SK-N-SH (cell line): ENCODE measurements around the gene RHBDL1. TPM values are rescaled to one million over a fixed set of nuclear protein-coding genes. Genes with fewer than 3 reads are reported as not detected.

Experiments
- CTCF ChIA-PET: fragments of 300-600, 350-600 bp; formaldehyde crosslinking; extraction: SDS; loops from one replicate; lab custom pipeline; 2021; lab: Yijun Ruan, JAX
- POLR2A ChIA-PET: fragments of 350-600 bp; sonication (Branson Sonifier 250); formaldehyde crosslinking; extraction: SDS; loops from one replicate; lab custom pipeline; 2020; ENCODE audit warnings: antibody characterized with exemption, inconsistent platforms; lab: Yijun Ruan, JAX
- DNase-seq: peaks from one replicate; pipeline ENCODE4 v3.0.0; 2012
- H2AFZ ChIP-seq: fragments of 200-600 bp; sonication (generic); 2 replicates; pipeline ENCODE4 v1.8.1; 2016; ENCODE audit warnings: antibody characterized with exemption, mild to moderate bottlenecking, low read depth
- H3F3A ChIP-seq: fragments of 200-600 bp; sonication (generic); replicated peaks from 2 replicates; pipeline ENCODE3; 2016; ENCODE audit warnings: antibody characterized with exemption, mild to moderate bottlenecking; ENCODE audit not compliant: insufficient read depth
- H3K27ac ChIP-seq, 2 experiments: fragments of 200-500 bp in 1 of 2; fragments of 200-600 bp in 1 of 2; sonication (Bioruptor generic) in 1 of 2; sonication (generic), shearing (Covaris generic) in 1 of 2; 2 replicates each; pipeline versions ENCODE4 v1.5.1 to v1.6.1; 2014 to 2016; ENCODE audit warnings: low read depth in 2 of 2, inconsistent platforms in 1 of 2, low read length in 1 of 2, mild to moderate bottlenecking in 1 of 2, mixed read lengths in 1 of 2
- H3K27me3 ChIP-seq: fragments of 200-600 bp; sonication (generic), shearing (Covaris generic); 2 replicates; pipeline ENCODE4 v1.6.1; 2016; ENCODE audit warnings: mixed run types; ENCODE audit not compliant: insufficient read depth
- H3K36me3 ChIP-seq, 2 experiments: fragments of 200-500 bp in 1 of 2; fragments of 200-600 bp in 1 of 2; sonication (Bioruptor generic) in 1 of 2; sonication (generic) in 1 of 2; replicated peaks in 1 of 2; 2 replicates each; pipeline versions ENCODE3 to v1.5.1; 2014 to 2016; ENCODE audit warnings: low read length in 1 of 2, mild to moderate bottlenecking in 1 of 2; ENCODE audit not compliant: insufficient read depth in 2 of 2, control insufficient read depth in 1 of 2
- H3K4me1 ChIP-seq, 2 experiments: fragments of 200-500 bp in 1 of 2; fragments of 200-600 bp in 1 of 2; sonication (Bioruptor generic) in 1 of 2; sonication (generic), shearing (Covaris generic) in 1 of 2; 2 replicates each; pipeline versions ENCODE4 v1.5.1 to v1.6.1; 2014 to 2016; ENCODE audit warnings: low read depth in 1 of 2, low read length in 1 of 2, mixed run types in 1 of 2; ENCODE audit not compliant: insufficient read depth in 2 of 2, control insufficient read depth in 1 of 2
- H3K4me2 ChIP-seq: fragments of 200-600 bp; sonication (generic), shearing (Covaris generic); 2 replicates; pipeline ENCODE4 v1.6.1; 2017; ENCODE audit warnings: mixed run types
- H3K4me3 ChIP-seq, 2 experiments: fragments of 200-500 bp in 1 of 2; fragments of 200-600 bp in 1 of 2; sonication (Bioruptor generic) in 1 of 2; sonication (generic), shearing (Covaris generic) in 1 of 2; 2 replicates each; pipeline versions ENCODE4 v1.5.1 to v1.8.1; 2014 to 2016; ENCODE audit warnings: low read depth in 2 of 2, inconsistent platforms in 1 of 2, low read length in 1 of 2, mild to moderate bottlenecking in 1 of 2, mixed read lengths in 1 of 2, moderate library complexity in 1 of 2
- H3K79me2 ChIP-seq: fragments of 200-600 bp; sonication (generic); 2 replicates; pipeline ENCODE4 v1.8.1; 2017; ENCODE audit warnings: mild to moderate bottlenecking; ENCODE audit not compliant: insufficient read depth
- H3K9ac ChIP-seq: fragments of 200-600 bp; sonication (generic); 2 replicates; pipeline ENCODE4 v1.6.1; 2017; ENCODE audit warnings: mixed run types
- H3K9me2 ChIP-seq: fragments of 200-600 bp; sonication (generic); 2 replicates; pipeline ENCODE4 v1.6.1; 2017; ENCODE audit warnings: mixed run types
- H3K9me3 ChIP-seq: fragments of 200-600 bp; sonication (generic); 2 replicates; pipeline ENCODE4 v1.6.1; 2017; ENCODE audit warnings: mixed run types, mild to moderate bottlenecking, moderate library complexity
- H4K20me1 ChIP-seq: fragments of 200-600 bp; sonication (generic); 2 replicates; pipeline ENCODE4 v1.6.1; 2017; ENCODE audit warnings: mild to moderate bottlenecking, mixed run types; ENCODE audit not compliant: insufficient read depth
- EZH2phosphoT487 ChIP-seq: fragments of 200-600 bp; sonication (generic); IDR thresholded peaks from 2 replicates; pipeline ENCODE4 v1.6.1; 2017; ENCODE audit warnings: low read depth, mixed run types, mild to moderate bottlenecking, antibody characterized with exemption, moderate library complexity, borderline replicate concordance
- FOSL2 ChIP-seq: IDR thresholded peaks from 2 replicates; pipeline ENCODE4 v1.4.0; 2012; ENCODE audit warnings: low read depth, mild to moderate bottlenecking, moderate library complexity, borderline replicate concordance
- FOXJ3 ChIP-seq: sonication (generic); formaldehyde crosslinking; IDR thresholded peaks from 2 replicates; pipeline ENCODE4 v1.5.1; 2020; ENCODE audit warnings: mild to moderate bottlenecking, missing genetic modification reagents
- FOXM1 ChIP-seq: IDR thresholded peaks from 2 replicates; pipeline ENCODE4 v1.4.0; 2012; ENCODE audit warnings: low read depth, mild to moderate bottlenecking
- GATA2 ChIP-seq: sonication (generic); formaldehyde crosslinking; IDR thresholded peaks from 2 replicates; pipeline ENCODE4 v1.5.0; 2020; ENCODE audit warnings: mild to moderate bottlenecking, missing genetic modification reagents
- JUND ChIP-seq: IDR thresholded peaks from 2 replicates; pipeline ENCODE4 v1.4.0; 2012
- MEF2A ChIP-seq: IDR thresholded peaks from 2 replicates; pipeline ENCODE4 v1.4.0; 2012; ENCODE audit warnings: low read depth, borderline replicate concordance
- MXI1 ChIP-seq: IDR thresholded peaks from 2 replicates; pipeline ENCODE4 v1.6.1; 2012; ENCODE audit warnings: mild to moderate bottlenecking, low read depth, low read length, improper control_type of control experiment
- NRF1 ChIP-seq: IDR thresholded peaks from 2 replicates; pipeline ENCODE4 v1.6.1; 2012; ENCODE audit warnings: low read depth, mild to moderate bottlenecking, low read length
- POLR2AphosphoS5 ChIP-seq: IDR thresholded peaks from 2 replicates; pipeline ENCODE4 v1.6.1; 2012; ENCODE audit warnings: low read depth, low read length
- RFX5 ChIP-seq: IDR thresholded peaks from 2 replicates; pipeline ENCODE4 v1.6.1; 2012; ENCODE audit warnings: mild to moderate bottlenecking, improper control_type of control experiment, low read length
- RXRA ChIP-seq: IDR thresholded peaks from 2 replicates; pipeline ENCODE4 v1.4.0; 2012; ENCODE audit warnings: low read depth, mild to moderate bottlenecking, borderline replicate concordance
- SMC3 ChIP-seq: IDR thresholded peaks from 2 replicates; pipeline ENCODE4 v1.6.1; 2012; ENCODE audit warnings: low read depth, low read length, improper control_type of control experiment
- TCF12 ChIP-seq: IDR thresholded peaks from 2 replicates; pipeline ENCODE4 v1.4.0; 2012
- YY1 ChIP-seq: IDR thresholded peaks from 2 replicates; pipeline ENCODE4 v1.4.0; 2012; ENCODE audit warnings: low read depth, mild to moderate bottlenecking
- WGBS: methylation state at CpG from one replicate; pipeline ENCODE4 v1.1.6; 2017; ENCODE audit warnings: low lambda C conversion rate; 5-methylcytosine and 5-hydroxymethylcytosine counted together
- polyA plus RNA-seq, 3 experiments: library from polyadenylated mRNA; depleted of rRNA; stranded (reverse); fragments of >200 nt; gene quantifications; 2 replicates each; pipeline ENCODE4 v1.2.3, GENCODE V29; 2012
- TF ChIP-seq, protein P1 (sequence below): fragments of 150-350 bp; IDR thresholded peaks from 2 replicates; pipeline ENCODE4 v1.6.1; 2017; ENCODE audit warnings: antibody characterized with exemption, low read length, low read depth, borderline replicate concordance
- TF ChIP-seq, protein P2 (sequence below): IDR thresholded peaks from 2 replicates; pipeline ENCODE4 v1.4.0; 2012; ENCODE audit warnings: low read depth
- TF ChIP-seq, protein P3 (sequence below): fragments of 200-600 bp; sonication (generic); IDR thresholded peaks from 2 replicates; pipeline ENCODE4 v1.6.1; 2017; ENCODE audit warnings: antibody characterized with exemption, mild to moderate bottlenecking, moderate library complexity
- TF ChIP-seq, protein P4 (sequence below): IDR thresholded peaks from 2 replicates; pipeline ENCODE4; 2012
- TF ChIP-seq, protein P5 (sequence below): IDR thresholded peaks from 2 replicates; pipeline ENCODE4 v1.4.0; 2012; ENCODE audit warnings: low read depth, borderline replicate concordance

RHBDL1 gene
- polyA plus RNA-seq, 1 of the 3 experiments (the other 2 are of a cell fraction): 4.1 TPM

DNA sequence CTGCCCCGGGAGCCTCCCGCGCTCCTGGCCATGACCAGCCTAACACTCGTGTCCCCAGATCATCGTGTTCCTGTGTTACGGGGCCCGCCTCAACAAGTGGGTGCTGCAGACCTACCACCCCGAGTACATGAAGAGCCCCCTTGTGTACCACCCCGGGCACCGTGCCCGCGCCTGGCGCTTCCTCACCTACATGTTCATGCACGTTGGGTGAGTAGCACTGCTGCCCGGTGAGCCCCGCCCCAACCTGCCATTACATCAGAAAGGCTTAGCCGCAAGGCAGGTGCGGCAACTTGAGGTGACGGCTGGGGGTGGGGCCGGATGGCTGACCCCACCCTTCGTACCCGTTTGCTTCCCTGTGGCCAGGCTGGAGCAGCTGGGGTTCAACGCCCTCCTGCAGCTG is 1.4 kb downstream of the RHBDL1 start:
- Histone ChIP-seq H3K36me3 (peaks cover 4 to 34% of the 10 kb centered on the region in 2 experiments), H2AFZ (no peak overlapping the region), H4K20me1 (peaks cover 13% of the 10 kb centered on the region), H3K27ac (no peak overlapping the region), H3K9me2 (no peaks in the 10 kb centered on the region), H3F3A (peaks cover 14% of the 10 kb centered on the region), H3K9me3 (no peaks in the 10 kb centered on the region), H3K4me3 (no peak overlapping the region), H3K9ac (no peak overlapping the region), H3K79me2 (peaks cover 15% of the 10 kb centered on the region), H3K27me3 (no peaks in the 10 kb centered on the region), H3K4me1 (peaks cover 8 to 26% of the 10 kb centered on the region in 2 experiments; a peak in 2 of 4 replicates), H3K4me2 (no peak overlapping the region)
- TF ChIP-seq SMC3: no peak
- TF ChIP-seq EZH2phosphoT487: no peak
- no peak for TF ChIP-seq NRF1
- TF ChIP-seq JUND: no peak
- TF ChIP-seq, protein P1, sequence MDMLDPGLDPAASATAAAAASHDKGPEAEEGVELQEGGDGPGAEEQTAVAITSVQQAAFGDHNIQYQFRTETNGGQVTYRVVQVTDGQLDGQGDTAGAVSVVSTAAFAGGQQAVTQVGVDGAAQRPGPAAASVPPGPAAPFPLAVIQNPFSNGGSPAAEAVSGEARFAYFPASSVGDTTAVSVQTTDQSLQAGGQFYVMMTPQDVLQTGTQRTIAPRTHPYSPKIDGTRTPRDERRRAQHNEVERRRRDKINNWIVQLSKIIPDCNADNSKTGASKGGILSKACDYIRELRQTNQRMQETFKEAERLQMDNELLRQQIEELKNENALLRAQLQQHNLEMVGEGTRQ: no peak
- TF ChIP-seq POLR2AphosphoS5: no peak
- TF ChIP-seq RXRA: no peak
- no peak for TF ChIP-seq GATA2
- ChIA-PET POLR2A (interaction anchor here (1.0 kb wide), 1 partner anchor 28 kb away, joined by 3 read pairs; the partner anchor contains the start of gene WDR90), CTCF (interaction anchor here (1.0 to 4.6 kb wide), 4 partner anchors 9 to 44 kb away, joined by 3 to 20 read pairs (median 10); partner anchors contain the start of genes ANTKMT and RHOT2)
- no peak for DNase-seq
- WGBS: 96% methylated on average over 22 of the region's 23 CpGs

DNA sequence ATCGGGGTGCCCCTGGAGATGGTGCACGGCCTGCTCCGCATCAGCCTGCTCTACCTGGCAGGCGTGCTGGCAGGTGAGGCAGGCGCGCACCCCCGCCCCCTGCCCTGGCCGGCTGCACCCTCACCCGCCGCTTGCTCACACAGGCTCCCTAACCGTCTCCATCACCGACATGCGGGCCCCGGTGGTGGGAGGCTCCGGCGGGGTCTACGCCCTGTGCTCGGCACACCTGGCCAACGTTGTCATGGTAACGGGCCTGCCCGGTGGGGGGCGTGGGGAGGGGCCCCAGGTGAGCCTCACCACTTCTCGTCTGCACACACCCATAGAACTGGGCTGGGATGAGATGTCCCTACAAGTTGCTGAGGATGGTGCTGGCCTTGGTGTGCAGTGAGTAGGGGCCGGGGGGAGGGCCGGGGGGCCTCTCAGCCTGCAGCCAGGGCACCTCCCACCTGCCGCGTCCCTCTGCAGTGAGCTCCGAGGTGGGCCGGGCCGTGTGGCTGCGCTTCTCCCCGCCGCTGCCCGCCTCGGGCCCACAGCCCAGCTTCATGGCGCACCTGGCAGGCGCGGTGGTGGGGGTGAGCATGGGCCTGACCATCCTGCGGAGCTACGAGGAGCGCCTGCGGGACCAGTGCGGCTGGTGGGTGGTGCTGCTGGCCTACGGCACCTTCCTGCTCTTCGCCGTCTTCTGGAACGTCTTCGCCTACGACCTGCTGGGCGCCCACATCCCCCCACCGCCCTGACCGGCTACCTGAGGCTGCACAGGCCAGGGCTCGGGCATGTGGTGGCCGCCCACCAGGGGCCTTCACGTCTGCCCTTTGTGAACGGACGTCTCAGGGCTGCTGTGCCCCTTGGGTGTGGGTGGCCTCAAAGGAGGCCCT is 2.1 kb downstream of the RHBDL1 start:
- no peak overlapping the region; a peak in 1 of 4 replicates for H3K27ac ChIP-seq
- no peak overlapping the region for H3K4me3 ChIP-seq
- POLR2A ChIA-PET: no interaction called here
- peaks cover 14% of the 10 kb centered on the region for H3F3A ChIP-seq
- peaks cover 22% of the 10 kb centered on the region for H3K79me2 ChIP-seq
- H3K9me3 ChIP-seq: no peaks in the 10 kb centered on the region
- CTCF ChIA-PET: interaction anchor here (0.8 to 2.7 kb wide), 4 partner anchors 9 to 29 kb away, joined by 3 to 17 read pairs (median 4); partner anchors contain the start of gene RHOT2
- no peaks in the 10 kb centered on the region for H3K27me3 ChIP-seq
- H3K36me3 ChIP-seq: peaks cover 9 to 34% of the 10 kb centered on the region in 2 experiments
- H3K9me2 ChIP-seq: no peaks in the 10 kb centered on the region
- H3K4me2 ChIP-seq: no peak overlapping the region
- 97% methylated on average over 29 of the region's 57 CpGs for WGBS
- H3K9ac ChIP-seq: no peak overlapping the region
- H2AFZ ChIP-seq: no peak overlapping the region
- H4K20me1 ChIP-seq: peaks cover 20% of the 10 kb centered on the region
- H3K4me1 ChIP-seq: peaks cover 8 to 33% of the 10 kb centered on the region in 2 experiments; a peak in 2 of 4 replicates
- no peak for DNase-seq
- TF ChIP-seq MEF2A (no peak), TCF12 (no peak), FOXM1 (no peak), YY1 (no peak), MXI1 (no peak), FOSL2 (no peak), FOXJ3 (CRISPR knock-in tag) (no peak), RFX5 (no peak)
- TF ChIP-seq, protein P2, sequence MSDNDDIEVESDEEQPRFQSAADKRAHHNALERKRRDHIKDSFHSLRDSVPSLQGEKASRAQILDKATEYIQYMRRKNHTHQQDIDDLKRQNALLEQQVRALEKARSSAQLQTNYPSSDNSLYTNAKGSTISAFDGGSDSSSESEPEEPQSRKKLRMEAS: no peak
- TF ChIP-seq, protein P3, sequence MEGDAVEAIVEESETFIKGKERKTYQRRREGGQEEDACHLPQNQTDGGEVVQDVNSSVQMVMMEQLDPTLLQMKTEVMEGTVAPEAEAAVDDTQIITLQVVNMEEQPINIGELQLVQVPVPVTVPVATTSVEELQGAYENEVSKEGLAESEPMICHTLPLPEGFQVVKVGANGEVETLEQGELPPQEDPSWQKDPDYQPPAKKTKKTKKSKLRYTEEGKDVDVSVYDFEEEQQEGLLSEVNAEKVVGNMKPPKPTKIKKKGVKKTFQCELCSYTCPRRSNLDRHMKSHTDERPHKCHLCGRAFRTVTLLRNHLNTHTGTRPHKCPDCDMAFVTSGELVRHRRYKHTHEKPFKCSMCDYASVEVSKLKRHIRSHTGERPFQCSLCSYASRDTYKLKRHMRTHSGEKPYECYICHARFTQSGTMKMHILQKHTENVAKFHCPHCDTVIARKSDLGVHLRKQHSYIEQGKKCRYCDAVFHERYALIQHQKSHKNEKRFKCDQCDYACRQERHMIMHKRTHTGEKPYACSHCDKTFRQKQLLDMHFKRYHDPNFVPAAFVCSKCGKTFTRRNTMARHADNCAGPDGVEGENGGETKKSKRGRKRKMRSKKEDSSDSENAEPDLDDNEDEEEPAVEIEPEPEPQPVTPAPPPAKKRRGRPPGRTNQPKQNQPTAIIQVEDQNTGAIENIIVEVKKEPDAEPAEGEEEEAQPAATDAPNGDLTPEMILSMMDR: no peak
- TF ChIP-seq, protein P1: no peak
- TF ChIP-seq, protein P4, sequence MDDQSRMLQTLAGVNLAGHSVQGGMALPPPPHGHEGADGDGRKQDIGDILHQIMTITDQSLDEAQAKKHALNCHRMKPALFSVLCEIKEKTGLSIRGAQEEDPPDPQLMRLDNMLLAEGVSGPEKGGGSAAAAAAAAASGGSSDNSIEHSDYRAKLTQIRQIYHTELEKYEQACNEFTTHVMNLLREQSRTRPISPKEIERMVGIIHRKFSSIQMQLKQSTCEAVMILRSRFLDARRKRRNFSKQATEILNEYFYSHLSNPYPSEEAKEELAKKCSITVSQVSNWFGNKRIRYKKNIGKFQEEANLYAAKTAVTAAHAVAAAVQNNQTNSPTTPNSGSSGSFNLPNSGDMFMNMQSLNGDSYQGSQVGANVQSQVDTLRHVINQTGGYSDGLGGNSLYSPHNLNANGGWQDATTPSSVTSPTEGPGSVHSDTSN: no peak
- TF ChIP-seq, protein P5, sequence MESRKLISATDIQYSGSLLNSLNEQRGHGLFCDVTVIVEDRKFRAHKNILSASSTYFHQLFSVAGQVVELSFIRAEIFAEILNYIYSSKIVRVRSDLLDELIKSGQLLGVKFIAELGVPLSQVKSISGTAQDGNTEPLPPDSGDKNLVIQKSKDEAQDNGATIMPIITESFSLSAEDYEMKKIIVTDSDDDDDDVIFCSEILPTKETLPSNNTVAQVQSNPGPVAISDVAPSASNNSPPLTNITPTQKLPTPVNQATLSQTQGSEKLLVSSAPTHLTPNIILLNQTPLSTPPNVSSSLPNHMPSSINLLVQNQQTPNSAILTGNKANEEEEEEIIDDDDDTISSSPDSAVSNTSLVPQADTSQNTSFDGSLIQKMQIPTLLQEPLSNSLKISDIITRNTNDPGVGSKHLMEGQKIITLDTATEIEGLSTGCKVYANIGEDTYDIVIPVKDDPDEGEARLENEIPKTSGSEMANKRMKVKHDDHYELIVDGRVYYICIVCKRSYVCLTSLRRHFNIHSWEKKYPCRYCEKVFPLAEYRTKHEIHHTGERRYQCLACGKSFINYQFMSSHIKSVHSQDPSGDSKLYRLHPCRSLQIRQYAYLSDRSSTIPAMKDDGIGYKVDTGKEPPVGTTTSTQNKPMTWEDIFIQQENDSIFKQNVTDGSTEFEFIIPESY: no peak
